GM19351 (cell line): ENCODE data around the gene TPRKB.
"Not testable (repeated sequence)": the region's sequence is repeated elsewhere in the genome, so short reads cannot be mapped to it uniquely, and the experiment has no call there.

ENCODE experiments used
- ATAC-seq: cut with Tn5 transposase; IDR thresholded peaks from one replicate; pipeline ENCODE4 v1.9.1; 2021; ENCODE audit warnings: mild to moderate bottlenecking, moderate library complexity; ENCODE audit not compliant: unreplicated experiment

Gene TPRKB

GRCh38 chr2:73740767-73741166 lies 3.6 kb upstream of the TPRKB start:
- no peak for ATAC-seq

GRCh38 chr2:73739101-73739500 lies 2.0 kb upstream of the TPRKB start:
- no peak for ATAC-seq

- no peak for ATAC-seq
Observed at GRCh38 chr2:73736378-73736777, 767 bp downstream of the TPRKB start.

- no peak for ATAC-seq
Observed at GRCh38 chr2:73730810-73731209, 6.3 kb downstream of the TPRKB start.

GRCh38 chr2:73728711-73729110 lies 8.4 kb downstream of the TPRKB start:
- no peak for ATAC-seq

- no peak for ATAC-seq
Observed at GRCh38 chr2:73728043-73728442, 9.1 kb downstream of the TPRKB start.

GRCh38 chr2:73726657-73727056 lies 10.5 kb downstream of the TPRKB start:
- ATAC-seq, result not testable (repeated sequence)

GRCh38 chr2:73718851-73719621 lies 18.1 kb downstream of the TPRKB start:
- no peak for ATAC-seq

GRCh38 chr2:73718421-73718820 lies 18.7 kb downstream of the TPRKB start:
- ATAC-seq, result no peak

- ATAC-seq, result not testable (repeated sequence)
Observed at GRCh38 chr2:73717695-73718094, 19.4 kb downstream of the TPRKB start.

- ATAC-seq, result no peak
Observed at GRCh38 chr2:73717251-73717606, 19.9 kb downstream of the TPRKB start.

GRCh38 chr2:73716543-73717250 lies 20.4 kb downstream of the TPRKB start:
- ATAC-seq, result no peak

- no peak for ATAC-seq
Observed at GRCh38 chr2:73714091-73714490, 23.1 kb downstream of the TPRKB start.

GRCh38 chr2:73708527-73708926 lies 28.6 kb downstream of the TPRKB start:
- ATAC-seq, result no peak

- no peak for ATAC-seq
Observed at GRCh38 chr2:73707636-73708035, 29.5 kb downstream of the TPRKB start.

GRCh38 chr2:73707058-73707457 lies 30.1 kb downstream of the TPRKB start:
- no peak for ATAC-seq

GRCh38 chr2:73705091-73705490 lies 32.1 kb downstream of the TPRKB start:
- no peak for ATAC-seq

GRCh38 chr2:73704285-73704684 lies 32.9 kb downstream of the TPRKB start:
- ATAC-seq, result no peak

- ATAC-seq, result no peak
Observed at GRCh38 chr2:73703675-73704074, 33.5 kb downstream of the TPRKB start.

- not testable (repeated sequence) for ATAC-seq
Observed at GRCh38 chr2:73702852-73703493, 34.2 kb downstream of the TPRKB start.

- no peak for ATAC-seq
Observed at GRCh38 chr2:73701968-73702665, 35.0 kb downstream of the TPRKB start.

- ATAC-seq, result not testable (repeated sequence)
Observed at GRCh38 chr2:73701448-73701765, 35.7 kb downstream of the TPRKB start.
